SK-N-SH (cell line): Measurements from ENCODE around the gene PBX1. TPM values are rescaled to one million over a fixed set of nuclear protein-coding genes. Genes with fewer than 3 reads are reported as not detected.

Experiments used
- CTCF ChIA-PET: fragments of 300-600, 350-600 bp; formaldehyde crosslinking; extraction: SDS; loops from one replicate; lab custom pipeline; 2021; lab: Yijun Ruan, JAX
- POLR2A ChIA-PET: fragments of 350-600 bp; sonication (Branson Sonifier 250); formaldehyde crosslinking; extraction: SDS; loops from one replicate; lab custom pipeline; 2020; ENCODE audit warnings: antibody characterized with exemption, inconsistent platforms; lab: Yijun Ruan, JAX
- DNase-seq: peaks from one replicate; pipeline ENCODE4 v3.0.0; 2012
- H2AFZ ChIP-seq: fragments of 200-600 bp; sonication (generic); 2 replicates; pipeline ENCODE4 v1.8.1; 2016; ENCODE audit warnings: antibody characterized with exemption, mild to moderate bottlenecking, low read depth
- H3F3A ChIP-seq: fragments of 200-600 bp; sonication (generic); replicated peaks from 2 replicates; pipeline ENCODE3; 2016; ENCODE audit warnings: antibody characterized with exemption, mild to moderate bottlenecking; ENCODE audit not compliant: insufficient read depth
- H3K27ac ChIP-seq, 2 experiments: fragments of 200-500 bp in 1 of 2; fragments of 200-600 bp in 1 of 2; sonication (Bioruptor generic) in 1 of 2; sonication (generic), shearing (Covaris generic) in 1 of 2; 2 replicates each; pipeline versions ENCODE4 v1.5.1 to v1.6.1; 2014 to 2016; ENCODE audit warnings: low read depth in 2 of 2, inconsistent platforms in 1 of 2, low read length in 1 of 2, mild to moderate bottlenecking in 1 of 2, mixed read lengths in 1 of 2
- H3K27me3 ChIP-seq: fragments of 200-600 bp; sonication (generic), shearing (Covaris generic); 2 replicates; pipeline ENCODE4 v1.6.1; 2016; ENCODE audit warnings: mixed run types; ENCODE audit not compliant: insufficient read depth
- H3K36me3 ChIP-seq, 2 experiments: fragments of 200-500 bp in 1 of 2; fragments of 200-600 bp in 1 of 2; sonication (Bioruptor generic) in 1 of 2; sonication (generic) in 1 of 2; replicated peaks in 1 of 2; 2 replicates each; pipeline versions ENCODE3 to v1.5.1; 2014 to 2016; ENCODE audit warnings: low read length in 1 of 2, mild to moderate bottlenecking in 1 of 2; ENCODE audit not compliant: insufficient read depth in 2 of 2, control insufficient read depth in 1 of 2
- H3K4me1 ChIP-seq, 2 experiments: fragments of 200-500 bp in 1 of 2; fragments of 200-600 bp in 1 of 2; sonication (Bioruptor generic) in 1 of 2; sonication (generic), shearing (Covaris generic) in 1 of 2; 2 replicates each; pipeline versions ENCODE4 v1.5.1 to v1.6.1; 2014 to 2016; ENCODE audit warnings: low read depth in 1 of 2, low read length in 1 of 2, mixed run types in 1 of 2; ENCODE audit not compliant: insufficient read depth in 2 of 2, control insufficient read depth in 1 of 2
- H3K4me2 ChIP-seq: fragments of 200-600 bp; sonication (generic), shearing (Covaris generic); 2 replicates; pipeline ENCODE4 v1.6.1; 2017; ENCODE audit warnings: mixed run types
- H3K4me3 ChIP-seq, 2 experiments: fragments of 200-500 bp in 1 of 2; fragments of 200-600 bp in 1 of 2; sonication (Bioruptor generic) in 1 of 2; sonication (generic), shearing (Covaris generic) in 1 of 2; 2 replicates each; pipeline versions ENCODE4 v1.5.1 to v1.8.1; 2014 to 2016; ENCODE audit warnings: low read depth in 2 of 2, inconsistent platforms in 1 of 2, low read length in 1 of 2, mild to moderate bottlenecking in 1 of 2, mixed read lengths in 1 of 2, moderate library complexity in 1 of 2
- H3K79me2 ChIP-seq: fragments of 200-600 bp; sonication (generic); 2 replicates; pipeline ENCODE4 v1.8.1; 2017; ENCODE audit warnings: mild to moderate bottlenecking; ENCODE audit not compliant: insufficient read depth
- H3K9ac ChIP-seq: fragments of 200-600 bp; sonication (generic); 2 replicates; pipeline ENCODE4 v1.6.1; 2017; ENCODE audit warnings: mixed run types
- H3K9me2 ChIP-seq: fragments of 200-600 bp; sonication (generic); 2 replicates; pipeline ENCODE4 v1.6.1; 2017; ENCODE audit warnings: mixed run types
- H3K9me3 ChIP-seq: fragments of 200-600 bp; sonication (generic); 2 replicates; pipeline ENCODE4 v1.6.1; 2017; ENCODE audit warnings: mixed run types, mild to moderate bottlenecking, moderate library complexity
- H4K20me1 ChIP-seq: fragments of 200-600 bp; sonication (generic); 2 replicates; pipeline ENCODE4 v1.6.1; 2017; ENCODE audit warnings: mild to moderate bottlenecking, mixed run types; ENCODE audit not compliant: insufficient read depth
- ELF1 ChIP-seq: IDR thresholded peaks from 2 replicates; pipeline ENCODE4 v1.4.0; 2012
- EP300 ChIP-seq, 2 experiments: IDR thresholded peaks; 2 replicates each; pipeline versions ENCODE4 v1.4.0 to v1.6.1; 2012; ENCODE audit warnings: borderline replicate concordance in 1 of 2, low read depth in 1 of 2, low read length in 1 of 2
- EZH2phosphoT487 ChIP-seq: fragments of 200-600 bp; sonication (generic); IDR thresholded peaks from 2 replicates; pipeline ENCODE4 v1.6.1; 2017; ENCODE audit warnings: low read depth, mixed run types, mild to moderate bottlenecking, antibody characterized with exemption, moderate library complexity, borderline replicate concordance
- IRF3 ChIP-seq: fragments of 150-350 bp; IDR thresholded peaks from 2 replicates; pipeline ENCODE4 v1.6.1; 2016; ENCODE audit warnings: mild to moderate bottlenecking, low read depth, low read length
- MAX ChIP-seq: IDR thresholded peaks from 2 replicates; pipeline ENCODE4 v1.4.0; 2012; ENCODE audit warnings: low read depth
- MXI1 ChIP-seq: IDR thresholded peaks from 2 replicates; pipeline ENCODE4 v1.6.1; 2012; ENCODE audit warnings: mild to moderate bottlenecking, low read depth, low read length, improper control_type of control experiment
- PBX3 ChIP-seq: IDR thresholded peaks from 2 replicates; pipeline ENCODE4; 2012
- POLR2AphosphoS5 ChIP-seq: IDR thresholded peaks from 2 replicates; pipeline ENCODE4 v1.6.1; 2012; ENCODE audit warnings: low read depth, low read length
- RAD21 ChIP-seq: IDR thresholded peaks from 2 replicates; pipeline ENCODE4 v1.6.1; 2012; ENCODE audit warnings: mild to moderate bottlenecking, low read length
- RFX5 ChIP-seq: IDR thresholded peaks from 2 replicates; pipeline ENCODE4 v1.6.1; 2012; ENCODE audit warnings: mild to moderate bottlenecking, improper control_type of control experiment, low read length
- RXRA ChIP-seq: IDR thresholded peaks from 2 replicates; pipeline ENCODE4 v1.4.0; 2012; ENCODE audit warnings: low read depth, mild to moderate bottlenecking, borderline replicate concordance
- SIN3A ChIP-seq: IDR thresholded peaks from 2 replicates; pipeline ENCODE4 v1.6.1; 2012; ENCODE audit warnings: low read depth, mild to moderate bottlenecking, low read length, moderate library complexity, borderline replicate concordance
- ZBTB33 ChIP-seq: IDR thresholded peaks from 2 replicates; pipeline ENCODE4 v1.4.0; 2012; ENCODE audit warnings: low read depth, borderline replicate concordance
- WGBS: methylation state at CpG from one replicate; pipeline ENCODE4 v1.1.6; 2017; ENCODE audit warnings: low lambda C conversion rate; 5-methylcytosine and 5-hydroxymethylcytosine counted together
- polyA plus RNA-seq, 3 experiments: library from polyadenylated mRNA; depleted of rRNA; stranded (reverse); fragments of >200 nt; gene quantifications; 2 replicates each; pipeline ENCODE4 v1.2.3, GENCODE V29; 2012

The PBX1 gene
- polyA plus RNA-seq, 1 of the 3 experiments (the other 2 are of a cell fraction): 27.0 TPM

- CTCF ChIA-PET: interaction anchor here (0.9 to 2.5 kb wide), 4 partner anchors 11 to 1394 kb away, joined by 3 to 11 read pairs (median 3); no protein-coding TSS in a partner anchor
- H3K4me2 ChIP-seq: no peak overlapping the region
- WGBS: 90% methylated on average over 2 of the region's 2 CpGs
These were observed 245.4 kb downstream of the PBX1 start for GRCh38 chr1:164804366-164804765.

GRCh38 chr1:164805399-164805798 lies 246.4 kb downstream of the PBX1 start:
- H3K79me2 ChIP-seq: no peaks in the 10 kb centered on the region
- no peaks in the 10 kb centered on the region for H4K20me1 ChIP-seq
- no peak overlapping the region; a peak in 1 of 4 replicates for H3K27ac ChIP-seq
- TF ChIP-seq EZH2phosphoT487: no peak
- TF ChIP-seq MXI1: no peak
- no peak for TF ChIP-seq RAD21
- no peak for TF ChIP-seq EP300 (IDR thresholded peaks at IDR 0.05; ENCODE audit: borderline replicate concordance in 1 of 2, low read depth in 1 of 2, low read length in 1 of 2)
- TF ChIP-seq IRF3: no peak
- no peak for TF ChIP-seq POLR2AphosphoS5
- no peak for TF ChIP-seq PBX3
- TF ChIP-seq MAX: no peak
- no peak for TF ChIP-seq RFX5
- TF ChIP-seq RXRA: no peak
- H3K36me3 ChIP-seq: peaks cover 6 to 22% of the 10 kb centered on the region in 2 experiments
- POLR2A ChIA-PET: no interaction called here
- H3K9me3 ChIP-seq: no peaks in the 10 kb centered on the region
- no peak overlapping the region for H3K4me3 ChIP-seq
- H3K4me1 ChIP-seq: peaks cover 0 to 9% of the 10 kb centered on the region in 2 experiments; a peak in 2 of 4 replicates
- no peak overlapping the region for H2AFZ ChIP-seq
- WGBS: 76% methylated on average over 4 of the region's 4 CpGs
- no peaks in the 10 kb centered on the region for H3K27me3 ChIP-seq
- CTCF ChIA-PET: interaction anchor here (0.6 to 2.5 kb wide), 4 partner anchors 9 to 69 kb away, joined by 3 to 11 read pairs (median 6); no protein-coding TSS in a partner anchor
- no peak overlapping the region for H3K9ac ChIP-seq
- DNase-seq: no peak
- no peaks in the 10 kb centered on the region for H3F3A ChIP-seq
- no peaks in the 10 kb centered on the region for H3K9me2 ChIP-seq
- H3K4me2 ChIP-seq: no peak overlapping the region

More at GRCh38 chr1:164804366-164804765, 245.4 kb downstream of the PBX1 start:
- H3K27me3 ChIP-seq: no peaks in the 10 kb centered on the region
- H2AFZ ChIP-seq: no peak overlapping the region
- no peaks in the 10 kb centered on the region for H3K79me2 ChIP-seq
- DNase-seq: no peak
- H3K9me3 ChIP-seq: no peaks in the 10 kb centered on the region
- H3K9ac ChIP-seq: no peak overlapping the region
- H3K4me3 ChIP-seq: no peak overlapping the region
- no peaks in the 10 kb centered on the region for H4K20me1 ChIP-seq
- H3F3A ChIP-seq: no peaks in the 10 kb centered on the region
- H3K4me1 ChIP-seq: peaks cover 0 to 6% of the 10 kb centered on the region in 2 experiments; a peak in 2 of 4 replicates
- POLR2A ChIA-PET: no interaction called here
- TF ChIP-seq POLR2AphosphoS5 (no peak), ZBTB33 (no peak), ELF1 (no peak), MXI1 (no peak), SIN3A (no peak)
- H3K27ac ChIP-seq: no peak overlapping the region
- H3K36me3 ChIP-seq: peaks cover 9 to 25% of the 10 kb centered on the region in 2 experiments
- H3K9me2 ChIP-seq: no peaks in the 10 kb centered on the region
